Fibroblast of skin of right quadriceps (primary cell): ENCODE measurements around the gene NOS2.
A peak's percentile ranks its signal among the peaks of the same experiment; 100 is the strongest.
"Not testable (repeated sequence)": the region's sequence is repeated elsewhere in the genome, so short reads cannot be mapped to it uniquely, and the experiment has no call there.

ENCODE experiments used
- DNase-seq: peaks from one replicate; pipeline ENCODE4 v3.0.0-alpha.2; 2013

NOS2 gene

DNA sequence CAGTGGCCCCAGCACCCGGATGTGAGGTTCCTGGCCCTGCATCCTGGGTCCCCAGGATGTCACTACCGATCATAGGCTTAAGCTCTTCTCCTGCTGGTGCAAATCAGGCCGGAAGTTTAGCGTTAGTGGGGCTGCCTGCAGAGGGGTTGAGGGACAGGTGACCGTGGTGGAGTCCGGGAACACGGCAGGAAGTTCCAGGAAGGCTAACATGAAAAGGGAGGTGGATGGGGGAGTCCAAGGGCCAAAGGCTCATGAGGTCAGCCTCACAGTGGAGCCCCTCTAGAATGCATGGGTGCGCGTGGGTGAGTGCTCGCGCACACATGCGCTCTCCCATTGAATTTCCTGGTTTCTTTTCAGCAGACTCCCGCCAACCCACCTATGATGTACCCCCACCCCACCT, 46.6 kb downstream of the NOS2 start:
- DNase-seq, result not testable (repeated sequence)

GRCh38 chr17:27752831-27753619, 47.3 kb downstream of the NOS2 start:
- not testable (repeated sequence) for DNase-seq

DNA sequence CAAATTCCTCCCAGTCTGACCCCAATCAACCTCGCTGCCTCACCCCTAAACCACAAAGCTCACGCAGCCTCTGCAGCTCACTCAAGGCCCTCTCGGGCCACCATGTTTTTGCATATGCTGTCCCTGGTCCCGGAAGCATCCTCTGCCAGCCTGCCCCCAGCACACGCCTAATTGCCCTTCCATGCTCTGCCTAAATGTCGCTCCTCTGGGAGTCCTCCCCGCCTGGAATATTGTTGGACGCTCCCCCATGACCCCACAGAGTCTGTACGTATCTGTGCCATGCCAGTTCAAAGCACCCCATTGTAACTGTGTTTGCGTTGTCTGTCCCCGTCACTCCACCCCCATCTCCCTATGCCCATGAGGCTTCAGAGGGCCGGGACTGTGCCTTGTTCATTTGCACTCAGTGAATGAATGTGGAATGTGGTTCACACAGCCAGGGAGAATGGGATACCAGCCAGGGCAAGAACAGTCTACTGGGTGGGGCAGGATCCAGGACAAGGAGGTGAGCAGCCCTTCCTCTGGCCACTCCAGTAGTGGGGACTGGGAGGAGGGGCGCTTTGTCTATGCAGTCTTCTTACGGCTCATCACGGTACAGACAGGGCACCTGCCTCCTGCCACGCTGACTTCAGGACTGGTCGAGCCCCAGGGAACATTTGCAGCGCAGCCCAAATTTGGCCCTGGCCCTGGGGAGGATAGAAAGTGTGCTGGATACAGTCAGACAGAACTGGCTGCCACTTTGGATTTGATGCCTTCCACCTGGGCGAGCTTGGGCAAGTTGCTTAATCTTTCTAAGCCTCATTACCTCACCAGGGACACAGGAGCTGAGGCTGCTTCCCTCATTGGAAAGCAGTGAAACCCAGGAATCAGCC, 48.5 kb downstream of the NOS2 start:
- no peak for DNase-seq

GRCh38 chr17:27751166-27751565, 49.2 kb downstream of the NOS2 start:
- no peak for DNase-seq

DNA sequence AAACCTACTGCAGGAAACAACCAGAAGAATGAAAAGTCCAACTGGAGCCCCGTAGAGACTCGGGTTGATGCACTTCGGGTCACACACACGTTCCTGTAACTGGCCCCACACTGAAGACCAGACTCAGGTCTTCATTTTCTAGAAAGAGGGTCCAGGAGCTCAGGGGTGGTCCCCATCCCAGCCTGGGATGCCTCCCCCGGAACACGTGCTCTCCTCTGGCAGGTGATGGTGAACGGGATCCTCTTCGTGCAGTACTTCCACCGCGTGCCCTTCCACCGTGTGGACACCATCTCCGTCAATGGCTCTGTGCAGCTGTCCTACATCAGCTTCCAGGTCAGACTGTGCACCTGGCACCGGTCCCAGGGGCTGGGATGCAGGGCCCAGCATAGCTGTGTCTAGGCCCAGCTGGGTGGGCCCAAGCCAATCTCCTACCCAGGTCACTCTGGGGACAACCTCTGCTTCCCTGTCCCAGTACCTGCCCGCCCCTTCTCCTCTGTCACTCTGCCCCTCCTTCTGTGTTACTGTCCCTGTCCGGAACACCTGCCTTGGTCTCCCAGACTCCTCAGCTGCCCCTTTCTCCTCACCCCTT, 50.7 kb downstream of the NOS2 start:
- DNase-seq, result not testable (repeated sequence)

DNA sequence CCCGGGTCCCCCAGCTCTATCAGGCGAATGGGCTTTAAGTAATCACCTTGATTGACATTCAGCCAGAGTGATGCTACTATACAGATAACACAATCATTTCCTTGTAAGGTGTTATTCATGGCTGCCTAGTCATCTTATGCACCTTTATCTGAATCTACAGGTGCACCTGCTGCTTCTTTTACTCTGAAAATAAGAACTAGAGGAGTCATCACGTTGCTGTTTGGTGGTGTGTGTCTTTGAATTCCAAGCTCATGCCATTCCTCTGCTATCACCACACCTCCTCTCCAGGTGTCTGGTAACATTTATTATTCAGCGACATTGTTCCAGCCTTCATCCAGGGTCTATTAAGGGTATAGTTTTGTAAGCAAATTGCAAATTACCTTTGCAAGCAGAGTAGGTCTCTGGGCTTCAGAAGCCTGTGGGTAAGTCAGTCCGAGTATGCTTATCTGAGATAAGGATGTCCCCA, 51.9 kb downstream of the NOS2 start:
- no peak for DNase-seq

- no peak for DNase-seq
Observed at GRCh38 chr17:27747462-27748359, 52.6 kb downstream of the NOS2 start.

GRCh38 chr17:27746881-27747280, 53.4 kb downstream of the NOS2 start:
- DNase-seq, result no peak

DNA sequence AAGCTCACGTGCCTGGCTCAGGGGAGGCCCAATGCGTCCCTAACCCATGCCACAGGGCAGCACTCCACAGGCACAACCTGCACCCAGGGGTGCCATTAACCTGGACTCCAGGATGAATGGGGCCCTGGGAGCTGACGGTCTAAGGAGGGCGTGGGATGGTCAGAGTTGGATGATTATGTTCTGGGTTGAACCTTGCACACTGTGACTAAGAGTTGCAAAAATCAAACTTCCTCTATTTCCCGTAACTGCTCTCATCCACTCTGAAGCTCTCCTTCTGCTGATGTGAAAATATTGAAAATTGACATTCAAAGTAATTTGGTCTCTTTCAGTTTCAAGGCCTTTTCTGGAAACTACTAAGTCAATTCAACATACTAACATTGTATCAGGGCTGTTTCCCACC, 54.0 kb downstream of the NOS2 start:
- not testable (repeated sequence) for DNase-seq

DNA sequence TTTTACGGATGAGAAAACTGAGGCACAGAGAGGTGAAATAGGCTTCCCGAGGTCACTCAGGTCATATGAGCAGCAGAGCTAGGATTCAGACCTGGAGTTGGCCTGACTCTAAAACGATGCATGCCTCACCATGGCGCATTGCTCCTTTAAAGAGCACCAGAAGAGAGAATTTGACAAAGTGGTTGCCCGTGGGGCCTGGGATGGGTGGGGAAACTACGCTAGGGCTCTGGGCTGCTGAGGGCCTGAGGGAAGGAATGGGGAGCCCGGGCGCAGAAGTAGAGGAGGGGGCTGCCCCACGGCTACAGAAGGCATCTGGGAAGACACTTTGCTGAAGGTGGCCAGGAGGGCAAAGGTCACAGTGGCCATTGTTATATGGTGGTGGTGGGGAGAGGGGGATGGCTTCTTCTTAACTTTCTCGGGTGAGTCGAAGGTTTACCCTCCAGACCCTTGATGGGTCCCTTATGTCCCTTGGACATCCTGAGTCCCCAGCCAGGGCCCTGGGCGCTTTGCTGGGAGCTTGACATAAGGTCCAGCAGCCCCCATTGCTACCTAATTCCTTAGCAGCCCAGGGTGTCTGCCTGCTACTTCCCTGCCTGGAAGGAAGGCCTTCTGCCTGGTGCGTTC, 55.0 kb downstream of the NOS2 start:
- DNase-seq, result not testable (repeated sequence)

- DNase-seq, result no peak
Observed at GRCh38 chr17:27743281-27743885, 56.9 kb downstream of the NOS2 start.

- no peak for DNase-seq
Observed at GRCh38 chr17:27741971-27742575, 58.3 kb downstream of the NOS2 start.

GRCh38 chr17:27741361-27741861, 58.9 kb downstream of the NOS2 start:
- no peak for DNase-seq

DNA sequence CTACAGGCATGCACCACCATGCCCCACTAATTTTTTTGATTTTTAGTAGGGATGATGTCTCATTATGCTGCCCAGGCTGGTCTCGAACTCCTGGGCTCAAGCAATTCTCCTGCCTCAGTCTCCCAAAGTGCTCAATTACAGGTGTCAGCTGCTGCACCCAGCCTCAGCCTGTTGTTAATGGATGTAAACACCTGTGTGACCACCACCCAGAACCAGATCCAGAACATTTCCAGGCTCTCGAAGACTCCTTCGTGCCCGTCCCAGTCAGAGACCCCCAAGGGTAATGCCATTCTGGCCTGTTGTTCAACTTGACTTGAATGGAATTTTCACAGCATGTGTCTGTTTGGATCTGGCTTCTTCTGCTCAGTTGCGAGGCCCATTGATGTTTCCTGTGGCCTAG, 59.8 kb downstream of the NOS2 start:
- not testable (repeated sequence) for DNase-seq

DNA sequence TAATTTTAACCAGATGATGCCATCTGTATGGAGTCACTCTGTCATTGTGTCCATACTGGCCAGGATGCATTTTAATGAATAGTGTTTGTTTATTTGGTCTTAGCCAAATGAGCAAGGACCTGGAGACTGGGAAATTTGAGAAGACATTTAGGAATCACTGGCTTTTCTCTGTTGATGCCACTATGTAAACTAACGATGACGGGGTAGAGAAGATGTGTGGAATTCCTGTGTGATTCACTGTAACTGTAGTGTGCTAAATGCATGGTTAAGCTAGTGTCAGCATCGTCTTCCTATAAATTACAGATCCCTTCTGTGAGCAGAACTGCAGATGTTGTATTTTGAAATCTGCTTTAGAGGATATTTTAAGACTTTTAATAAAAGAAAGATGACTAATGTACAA, 66.6 kb downstream of the NOS2 start:
- DNase-seq, result peak; percentile 3

- not testable (repeated sequence) for DNase-seq
Observed at GRCh38 chr17:27732746-27733145, 67.6 kb downstream of the NOS2 start.

- not testable (repeated sequence) for DNase-seq
Observed at GRCh38 chr17:27725982-27726381, 74.3 kb downstream of the NOS2 start.

DNA sequence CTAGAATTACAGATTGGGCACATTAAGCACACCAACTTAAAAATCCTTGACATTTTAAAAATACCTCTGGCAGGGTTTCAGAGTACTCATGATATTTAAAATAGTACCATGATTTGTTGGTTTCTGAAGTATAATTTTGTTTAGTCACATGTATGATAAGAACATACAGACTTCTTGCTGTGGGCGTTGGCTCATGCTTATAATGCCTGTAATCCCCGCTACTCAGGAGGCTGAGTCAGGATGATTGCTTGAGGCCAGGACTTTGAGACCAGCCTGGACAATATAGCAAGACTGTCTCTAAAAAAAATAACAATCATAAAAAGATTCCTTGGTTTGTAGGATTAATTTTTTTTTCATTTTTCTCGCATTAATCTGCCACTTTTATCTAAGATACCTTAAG, 78.5 kb downstream of the NOS2 start:
- DNase-seq, result no peak
